Cardiac ventricle fibroblast (primary cell): ENCODE measurements around the gene PI4KA. TPM values are rescaled to one million over a fixed set of nuclear protein-coding genes. Genes with fewer than 3 reads are reported as not detected.

Experiments used
- total RNA-seq: library from RNA; depleted of rRNA; stranded (reverse); fragments of >200 nt; gene quantifications from 2 replicates; pipeline ENCODE4 v1.2.3, GENCODE V29; 2015

The PI4KA gene
- 37.3 and 51.0 TPM in 2 replicates for total RNA-seq

GRCh38 chr22:20858615-20859416 lies at the start of gene PI4KA, which contains the start of gene SNAP29:
TSS of gene PI4KA (minus strand) at chr22:20858811. CDS start at chr22:20858725, 86 bp downstream.
TSS of gene SNAP29 (plus strand) at chr22:20859007. CDS start at chr22:20859111, 104 bp downstream.

GRCh38 chr22:20773793-20774212 lies 84.8 kb downstream of the PI4KA start, which contains the start of gene SERPIND1:
TSS of gene SERPIND1 (plus strand) at chr22:20774113. CDS start at chr22:20779313, 5,200 bp downstream.

Other genes starting within 250 kb of the PI4KA start
- 0.50 and 1.6 TPM in 2 replicates for gene SERPIND1, start 84.7 kb downstream of the PI4KA start, total RNA-seq
- 22.8 and 23.6 TPM in 2 replicates for gene SNAP29, start 196 bp upstream of the PI4KA start, total RNA-seq
- gene CRKL, start 58.6 kb upstream of the PI4KA start, total RNA-seq: 34.6 and 35.4 TPM in 2 replicates
- gene AIFM3, start 108.4 kb upstream of the PI4KA start, total RNA-seq: 0.56 and 1.5 TPM in 2 replicates
- 27.6 and 34.6 TPM in 2 replicates for gene LZTR1, start 123.5 kb upstream of the PI4KA start, total RNA-seq
- gene THAP7, start 143.3 kb upstream of the PI4KA start, total RNA-seq: 17.2 and 25.3 TPM in 2 replicates
- 0.94 and 1.3 TPM in 2 replicates for gene P2RX6, start 156.4 kb upstream of the PI4KA start, total RNA-seq
- not detected in 2 replicates for gene SLC7A4, start 173.8 kb upstream of the PI4KA start, total RNA-seq
- not detected in 2 replicates for gene LRRC74B, start 187.1 kb upstream of the PI4KA start, total RNA-seq